GM12872 (cell line): Measurements from ENCODE around the gene GNB5.

Source experiments
- TF ChIP-seq, protein P1 (sequence below): IDR thresholded peaks from 3 replicates; pipeline ENCODE4 v1.5.1; 2011; ENCODE audit warnings: low read depth, mild to moderate bottlenecking, low read length, moderate library complexity; ENCODE audit not compliant: insufficient read depth

The GNB5 gene

DNA sequence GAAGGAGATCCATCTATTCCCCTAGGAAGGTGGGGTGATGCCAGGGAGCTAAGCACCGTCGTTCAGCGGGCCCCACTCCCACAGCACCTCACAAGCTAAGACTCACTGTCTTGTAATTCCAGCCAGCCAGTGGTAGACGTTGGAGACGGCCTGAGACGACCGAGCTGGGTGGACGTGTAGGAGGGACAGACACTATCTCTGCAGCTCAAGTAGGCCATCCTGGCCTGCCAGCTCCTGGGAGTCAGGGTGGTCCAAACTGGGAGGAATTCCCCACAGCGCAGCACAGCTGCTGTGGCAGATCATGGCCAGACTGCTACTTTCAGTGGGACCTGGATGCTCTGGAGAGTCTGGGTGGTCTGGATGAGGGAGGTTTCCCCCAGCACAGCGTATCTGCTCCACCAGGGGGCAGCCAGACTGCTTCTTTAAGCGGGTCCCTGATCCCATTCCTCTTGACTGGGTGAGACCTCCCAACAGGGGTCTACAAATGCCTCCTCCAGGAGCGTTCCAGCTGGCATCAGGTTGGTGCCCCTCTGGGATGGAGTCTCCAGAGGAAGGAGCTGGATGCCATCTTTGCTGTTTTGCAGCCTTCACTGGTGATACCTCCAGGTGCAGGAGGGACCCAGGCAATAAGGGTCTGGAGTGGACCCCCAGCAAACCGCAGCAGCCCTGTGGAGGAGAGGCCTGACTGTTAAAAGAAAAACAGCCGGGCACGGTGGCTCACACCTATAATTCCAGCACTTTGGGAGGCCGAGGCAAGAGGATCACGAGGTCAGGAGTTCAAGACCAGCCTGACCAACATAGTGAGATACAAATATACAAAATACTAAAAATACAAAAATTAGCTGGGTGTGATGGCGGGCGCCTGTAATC lies 27.6 kb downstream of the GNB5 start:
- TF ChIP-seq, protein P1, sequence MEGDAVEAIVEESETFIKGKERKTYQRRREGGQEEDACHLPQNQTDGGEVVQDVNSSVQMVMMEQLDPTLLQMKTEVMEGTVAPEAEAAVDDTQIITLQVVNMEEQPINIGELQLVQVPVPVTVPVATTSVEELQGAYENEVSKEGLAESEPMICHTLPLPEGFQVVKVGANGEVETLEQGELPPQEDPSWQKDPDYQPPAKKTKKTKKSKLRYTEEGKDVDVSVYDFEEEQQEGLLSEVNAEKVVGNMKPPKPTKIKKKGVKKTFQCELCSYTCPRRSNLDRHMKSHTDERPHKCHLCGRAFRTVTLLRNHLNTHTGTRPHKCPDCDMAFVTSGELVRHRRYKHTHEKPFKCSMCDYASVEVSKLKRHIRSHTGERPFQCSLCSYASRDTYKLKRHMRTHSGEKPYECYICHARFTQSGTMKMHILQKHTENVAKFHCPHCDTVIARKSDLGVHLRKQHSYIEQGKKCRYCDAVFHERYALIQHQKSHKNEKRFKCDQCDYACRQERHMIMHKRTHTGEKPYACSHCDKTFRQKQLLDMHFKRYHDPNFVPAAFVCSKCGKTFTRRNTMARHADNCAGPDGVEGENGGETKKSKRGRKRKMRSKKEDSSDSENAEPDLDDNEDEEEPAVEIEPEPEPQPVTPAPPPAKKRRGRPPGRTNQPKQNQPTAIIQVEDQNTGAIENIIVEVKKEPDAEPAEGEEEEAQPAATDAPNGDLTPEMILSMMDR: peak; percentile 60

- TF ChIP-seq, protein P1: no peak
These were observed 28.3 kb downstream of the GNB5 start for GRCh38 chr15:52162876-52163275.

DNA sequence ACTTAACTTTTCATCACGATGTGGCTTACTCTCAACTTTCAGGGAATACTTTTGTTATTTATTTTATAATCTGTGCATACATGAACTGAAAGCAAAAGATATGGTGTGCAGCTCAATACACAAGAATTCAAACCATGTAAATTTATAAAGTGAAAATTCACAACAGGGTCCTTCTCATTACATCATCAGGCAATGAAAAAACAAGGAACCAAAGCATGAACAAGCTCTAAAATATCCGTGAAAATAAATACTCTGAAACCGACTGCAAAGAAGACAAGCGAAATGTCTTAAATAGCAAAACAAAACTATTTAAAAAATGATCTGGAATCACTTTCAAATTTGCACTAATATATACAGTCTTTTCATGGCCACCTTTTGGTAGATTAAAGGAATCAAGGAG lies 28.9 kb downstream of the GNB5 start:
- TF ChIP-seq, protein P1: no peak

- TF ChIP-seq, protein P1: no peak
These were observed 29.7 kb downstream of the GNB5 start for GRCh38 chr15:52161406-52161966.

DNA sequence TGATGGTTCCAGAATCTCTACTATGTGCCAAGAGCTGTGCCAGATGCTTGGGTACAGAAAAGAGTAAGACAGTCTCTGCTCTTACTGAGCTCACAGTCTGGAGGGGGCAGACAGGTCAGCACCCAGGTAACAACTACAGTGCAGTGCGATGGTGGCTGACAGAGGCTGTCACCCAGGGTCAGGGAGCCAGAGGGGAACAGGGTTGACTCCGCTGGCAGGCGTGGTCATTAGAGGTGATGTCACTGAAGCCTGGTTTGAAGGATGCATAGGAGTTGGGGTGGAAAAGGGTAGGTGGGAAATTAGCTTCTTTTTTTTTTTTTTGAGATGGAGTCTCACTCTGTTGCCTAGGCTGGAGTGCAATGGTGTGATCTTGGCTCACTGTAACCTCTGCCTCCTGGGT lies 31.5 kb downstream of the GNB5 start:
- TF ChIP-seq, protein P1: no peak

DNA sequence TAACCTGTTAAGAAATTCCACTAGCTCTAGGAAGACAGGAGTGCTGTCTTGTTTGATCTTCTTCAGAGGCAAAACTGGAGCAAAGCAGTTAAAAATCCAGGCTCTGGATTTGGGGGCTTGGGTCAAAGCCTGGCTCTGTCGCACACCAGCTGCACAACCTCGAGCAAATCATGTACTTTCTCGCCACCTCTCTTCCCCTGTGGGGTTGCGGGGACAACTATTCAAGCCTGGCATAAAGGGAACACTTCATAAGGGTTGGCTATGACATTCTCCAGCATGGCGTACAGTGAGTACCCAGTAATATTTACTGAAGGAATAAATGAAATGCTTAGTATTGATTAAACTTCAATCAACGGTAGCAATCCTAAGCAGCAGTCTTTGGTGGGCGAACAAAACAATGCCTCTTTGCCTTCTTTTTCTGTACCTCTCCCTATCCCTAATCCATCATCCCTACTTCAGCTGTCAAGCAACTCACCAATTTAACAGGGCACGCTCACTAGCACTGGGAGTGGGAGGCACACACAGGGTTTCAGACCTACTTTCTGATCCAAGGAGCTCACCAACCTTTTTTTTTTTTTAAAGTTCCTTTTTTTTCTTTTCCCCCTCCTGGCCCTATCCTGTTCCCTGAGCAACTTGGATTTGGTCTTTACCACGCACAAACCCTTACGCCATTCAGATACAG lies 33.0 kb downstream of the GNB5 start:
- TF ChIP-seq, protein P1: no peak

DNA sequence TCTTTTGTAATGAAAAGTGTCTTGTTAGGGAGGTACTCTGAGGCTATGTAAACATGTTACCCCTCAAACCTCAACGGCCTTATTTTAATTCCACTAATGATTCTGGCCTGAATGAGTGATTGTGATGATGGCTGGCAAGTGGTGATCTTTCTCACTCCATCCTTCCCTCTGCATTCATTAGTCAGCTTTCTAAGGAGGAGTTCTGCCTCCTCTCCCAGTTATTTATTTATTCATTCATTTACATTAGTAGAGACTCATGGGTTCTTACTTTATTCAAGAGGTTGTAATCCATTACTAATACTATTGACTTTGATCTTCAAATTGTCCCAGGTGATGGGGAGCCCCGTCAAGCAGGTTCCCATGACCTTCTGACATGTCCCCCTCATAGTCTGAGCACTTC lies 35.3 kb downstream of the GNB5 start:
- TF ChIP-seq, protein P1: no peak
